LNCAP (cell line): Measurements from ENCODE around the gene ZNF236.

Experiments
- TF ChIP-seq, protein P1 (sequence below): fragments of 450-650 bp; IDR thresholded peaks from 2 replicates; pipeline ENCODE4 v1.5.1; 2017; ENCODE audit warnings: mild to moderate bottlenecking

The ZNF236 gene

DNA sequence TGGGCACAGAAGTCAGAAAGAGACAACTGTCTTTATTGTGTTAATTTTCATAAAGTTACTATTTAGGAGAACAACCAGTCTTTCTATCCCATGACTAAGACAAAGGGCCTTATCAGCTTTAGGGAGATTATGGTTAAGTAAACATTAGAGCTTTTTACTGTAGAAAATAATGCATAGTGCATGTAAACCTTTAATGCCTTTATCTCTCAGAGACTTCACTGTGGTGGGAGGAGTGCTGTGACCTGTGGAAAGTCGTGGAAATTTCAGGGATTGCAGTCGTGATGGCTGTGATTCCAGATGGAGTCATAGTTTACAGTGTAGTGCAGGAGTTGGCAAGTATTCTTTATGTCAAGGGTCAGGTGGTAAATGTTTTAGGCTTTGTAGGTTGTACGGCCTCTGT is 15.8 kb downstream of the ZNF236 start:
- TF ChIP-seq, protein P1, sequence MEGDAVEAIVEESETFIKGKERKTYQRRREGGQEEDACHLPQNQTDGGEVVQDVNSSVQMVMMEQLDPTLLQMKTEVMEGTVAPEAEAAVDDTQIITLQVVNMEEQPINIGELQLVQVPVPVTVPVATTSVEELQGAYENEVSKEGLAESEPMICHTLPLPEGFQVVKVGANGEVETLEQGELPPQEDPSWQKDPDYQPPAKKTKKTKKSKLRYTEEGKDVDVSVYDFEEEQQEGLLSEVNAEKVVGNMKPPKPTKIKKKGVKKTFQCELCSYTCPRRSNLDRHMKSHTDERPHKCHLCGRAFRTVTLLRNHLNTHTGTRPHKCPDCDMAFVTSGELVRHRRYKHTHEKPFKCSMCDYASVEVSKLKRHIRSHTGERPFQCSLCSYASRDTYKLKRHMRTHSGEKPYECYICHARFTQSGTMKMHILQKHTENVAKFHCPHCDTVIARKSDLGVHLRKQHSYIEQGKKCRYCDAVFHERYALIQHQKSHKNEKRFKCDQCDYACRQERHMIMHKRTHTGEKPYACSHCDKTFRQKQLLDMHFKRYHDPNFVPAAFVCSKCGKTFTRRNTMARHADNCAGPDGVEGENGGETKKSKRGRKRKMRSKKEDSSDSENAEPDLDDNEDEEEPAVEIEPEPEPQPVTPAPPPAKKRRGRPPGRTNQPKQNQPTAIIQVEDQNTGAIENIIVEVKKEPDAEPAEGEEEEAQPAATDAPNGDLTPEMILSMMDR, result no peak

DNA sequence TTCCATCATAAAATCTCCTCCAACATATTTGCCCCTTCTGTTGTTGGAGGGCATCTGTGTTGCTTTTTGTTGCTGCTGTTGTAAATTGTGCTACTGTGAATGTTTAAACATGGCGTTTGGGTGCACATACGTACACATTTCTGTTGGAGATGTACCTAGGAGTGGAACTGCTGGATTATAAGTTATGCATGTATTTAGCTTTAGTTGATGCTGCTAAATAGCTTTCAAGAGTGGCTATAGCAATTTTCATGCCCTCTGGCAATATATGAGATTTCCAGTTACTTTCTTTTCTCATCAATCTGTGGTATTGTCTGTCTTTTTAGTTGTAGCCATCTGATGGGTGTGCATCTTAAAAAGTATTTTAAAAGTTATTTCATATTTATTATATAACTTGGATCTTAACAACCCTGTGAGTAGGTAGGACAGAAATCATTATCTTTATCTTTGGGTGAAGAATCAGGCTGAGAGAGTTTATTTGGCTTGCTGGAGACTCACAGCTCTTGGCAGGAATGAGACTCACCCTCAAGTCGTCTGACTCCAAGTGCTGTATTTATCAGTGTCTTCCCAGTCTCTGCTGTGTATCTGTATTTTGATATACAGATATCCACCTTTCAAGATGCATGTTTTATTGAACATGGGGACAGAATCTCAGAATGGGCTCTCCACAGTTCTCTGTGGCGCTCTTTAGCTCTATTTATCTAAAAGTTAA is 16.9 kb downstream of the ZNF236 start:
- TF ChIP-seq, protein P1, result no peak

DNA sequence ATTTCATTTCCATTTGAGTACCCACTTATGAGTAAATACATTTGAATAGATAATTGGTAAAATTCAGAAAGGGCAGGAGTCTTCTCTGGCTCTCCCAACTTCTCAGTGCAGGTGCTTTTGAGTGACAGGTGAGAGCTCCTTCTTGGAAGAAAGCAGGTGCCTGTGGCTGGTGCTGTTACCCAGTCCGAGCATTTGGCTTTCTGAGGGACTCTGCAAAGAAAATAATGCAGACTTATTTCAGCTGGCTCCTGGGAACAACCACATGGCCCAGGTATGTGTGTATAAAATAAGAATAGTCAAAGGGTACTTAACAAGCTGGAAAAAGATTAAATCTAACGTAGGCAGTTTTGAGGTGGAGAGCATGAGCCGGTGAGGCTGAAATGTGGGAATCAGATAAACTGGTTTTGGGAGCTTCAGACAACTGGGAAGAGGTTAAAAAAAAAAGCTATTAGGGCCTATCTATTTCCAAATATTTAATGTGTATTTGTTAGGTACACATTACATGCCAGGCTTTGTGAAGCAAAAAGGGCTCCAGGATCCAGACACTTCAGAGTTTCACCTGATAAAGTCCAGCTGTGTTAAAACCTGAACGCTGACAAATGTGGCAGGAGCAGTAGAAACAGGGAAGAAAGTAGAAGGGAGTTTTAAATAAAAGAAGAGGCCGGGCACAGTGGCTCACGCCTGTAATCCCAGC is 20.6 kb downstream of the ZNF236 start:
- TF ChIP-seq, protein P1, result no peak

DNA sequence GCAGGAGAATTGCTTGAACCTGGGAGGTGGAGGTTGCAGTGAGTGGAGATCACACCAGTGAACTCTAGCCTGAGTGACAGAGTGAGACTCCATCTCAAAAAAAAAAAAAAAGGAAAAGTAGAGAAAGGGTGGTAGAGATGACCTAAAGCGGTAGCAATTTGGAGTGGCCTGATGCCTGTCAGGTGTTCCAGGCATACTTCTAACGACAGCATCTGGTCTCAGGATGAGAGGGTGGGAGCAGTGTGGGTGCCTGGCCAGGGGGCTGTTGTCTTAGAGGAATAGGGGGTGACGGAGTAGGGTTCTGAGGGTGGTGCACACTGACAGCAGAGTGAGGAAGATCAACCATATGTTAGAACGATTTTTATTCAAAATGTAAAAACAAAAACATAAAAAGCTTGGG is 21.8 kb downstream of the ZNF236 start:
- TF ChIP-seq, protein P1, result no peak

DNA sequence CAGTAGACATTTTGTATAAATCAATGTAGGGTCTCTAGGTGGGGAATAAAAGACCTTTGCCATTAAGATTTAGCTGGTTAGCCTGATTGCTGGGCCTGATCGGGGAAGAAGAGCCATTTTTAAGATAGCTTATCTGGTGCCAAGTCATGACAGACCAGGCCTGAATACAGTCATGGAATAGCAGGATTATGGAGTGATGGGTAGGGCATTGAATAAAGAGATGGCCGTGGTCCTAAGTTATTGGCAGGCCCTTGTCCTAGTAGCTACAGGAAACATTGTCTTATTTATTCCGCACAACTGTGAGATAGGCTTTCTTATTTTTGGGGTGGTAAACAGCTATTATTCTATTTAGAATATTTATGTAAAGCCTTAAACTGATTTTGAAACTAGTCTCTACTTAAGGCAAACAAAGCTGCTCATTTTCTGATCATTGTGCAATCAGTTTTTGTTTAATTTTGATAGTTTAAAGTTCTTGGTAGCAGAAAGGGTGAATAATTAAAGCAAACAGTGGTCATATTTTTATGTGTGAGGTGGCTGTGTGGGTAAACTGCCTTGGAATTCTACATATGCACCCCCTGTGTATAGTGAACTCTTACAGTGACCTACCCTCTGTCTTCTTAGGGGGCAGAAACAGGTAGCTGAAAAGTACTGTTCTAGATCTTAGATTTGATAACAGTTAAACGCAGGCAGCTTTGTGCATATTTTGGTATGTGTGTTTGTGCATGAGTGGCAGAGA is 22.6 kb downstream of the ZNF236 start:
- TF ChIP-seq, protein P1, result no peak

DNA sequence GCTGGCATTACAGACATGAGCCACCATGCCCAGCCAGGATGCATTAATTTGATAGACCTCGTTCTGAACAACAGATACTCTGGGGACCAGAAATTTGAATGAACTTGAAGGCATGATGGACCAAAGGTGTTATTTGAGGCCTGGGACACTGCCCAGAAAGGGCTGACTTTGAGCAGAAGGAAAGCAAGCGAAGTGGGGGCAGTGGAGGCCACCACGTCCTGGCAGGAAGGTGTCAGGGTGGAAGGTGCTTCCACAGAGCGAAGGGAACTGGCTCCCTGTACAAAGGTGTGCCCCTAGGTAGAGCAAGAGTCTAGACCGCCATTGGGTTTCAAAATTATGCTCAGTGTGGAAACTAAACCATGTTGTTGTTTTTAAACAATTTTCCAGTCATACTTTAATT is 23.9 kb downstream of the ZNF236 start:
- TF ChIP-seq, protein P1, result no peak

DNA sequence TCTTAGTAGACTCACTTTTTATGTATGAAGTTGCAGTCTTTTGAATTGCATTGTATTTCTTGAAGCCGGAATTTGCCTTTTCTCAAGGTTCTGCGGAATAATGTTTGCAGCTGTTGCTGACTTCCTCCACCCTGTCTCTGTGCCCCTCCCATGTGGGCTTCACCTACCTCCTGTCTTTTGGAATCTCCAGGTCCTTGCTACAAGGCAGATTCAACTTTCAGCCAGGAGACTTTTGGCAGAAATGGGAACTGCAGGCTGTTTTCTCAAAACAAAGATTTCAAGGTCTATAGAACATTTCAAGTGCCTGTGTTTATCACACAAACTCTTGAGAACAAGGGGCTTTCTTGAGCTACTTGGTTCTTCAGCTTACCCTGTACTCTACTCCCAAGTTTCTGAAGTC is 25.6 kb downstream of the ZNF236 start:
- TF ChIP-seq, protein P1, result no peak
